Activated CD8-positive, alpha-beta memory T cell treated with anti-CD3 and anti-CD28 coated beads, Interleukin-2, amount 50 U/mL, for 4 hours (primary cell): ENCODE results near the gene AHR.

ENCODE experiments used
- DNase-seq: peaks from one replicate; pipeline ENCODE4 v3.0.0-alpha.2; 2020

The AHR gene

GRCh38 chr7:17305387-17306171, 7.1 kb downstream of the AHR start:
- DNase-seq = no peak

GRCh38 chr7:17307000-17307399, 8.5 kb downstream of the AHR start:
- DNase-seq = no peak

GRCh38 chr7:17307558-17307957, 9.1 kb downstream of the AHR start:
- DNase-seq = no peak

- no peak for DNase-seq
Observed at GRCh38 chr7:17307969-17308648, 9.7 kb downstream of the AHR start.

GRCh38 chr7:17311194-17311593, 12.7 kb downstream of the AHR start:
- no peak for DNase-seq

GRCh38 chr7:17311952-17312351, 13.5 kb downstream of the AHR start:
- no peak for DNase-seq

- DNase-seq = no peak
Observed at GRCh38 chr7:17312641-17313040, 14.2 kb downstream of the AHR start.

GRCh38 chr7:17313194-17313593, 14.7 kb downstream of the AHR start:
- DNase-seq = no peak

GRCh38 chr7:17315974-17316373, 17.5 kb downstream of the AHR start:
- no peak for DNase-seq

- no peak for DNase-seq
Observed at GRCh38 chr7:17318146-17318545, 19.7 kb downstream of the AHR start.

- DNase-seq = no peak
Observed at GRCh38 chr7:17319164-17320101, 21.0 kb downstream of the AHR start.

GRCh38 chr7:17320102-17320497, 21.6 kb downstream of the AHR start:
- DNase-seq = no peak

- no peak for DNase-seq
Observed at GRCh38 chr7:17320657-17321056, 22.2 kb downstream of the AHR start.

GRCh38 chr7:17325364-17325763, 26.9 kb downstream of the AHR start:
- no peak for DNase-seq

GRCh38 chr7:17326378-17326777, 27.9 kb downstream of the AHR start:
- no peak for DNase-seq

- DNase-seq = no peak
Observed at GRCh38 chr7:17328641-17329040, 30.2 kb downstream of the AHR start.

GRCh38 chr7:17329440-17329839, 31.0 kb downstream of the AHR start:
- DNase-seq = no peak

GRCh38 chr7:17331891-17332501, 33.5 kb downstream of the AHR start:
- DNase-seq = no peak

- no peak for DNase-seq
Observed at GRCh38 chr7:17333221-17333620, 34.8 kb downstream of the AHR start.

GRCh38 chr7:17336168-17336567, 37.7 kb downstream of the AHR start:
- DNase-seq = no peak

- no peak for DNase-seq
Observed at GRCh38 chr7:17339139-17339538, 40.7 kb downstream of the AHR start.

- DNase-seq = no peak
Observed at GRCh38 chr7:17339952-17340351, 41.5 kb downstream of the AHR start.

- DNase-seq = no peak
Observed at GRCh38 chr7:17340655-17341054, 42.2 kb downstream of the AHR start.
